ENCODE results near the gene NARF. TPM values are rescaled to one million over a fixed set of nuclear protein-coding genes. Genes with fewer than 3 reads are reported as not detected.
"Not testable (repeated sequence)": the region's sequence is repeated elsewhere in the genome, so short reads cannot be mapped to it uniquely, and the experiment has no call there.

NARF gene
- total RNA-seq, 1 donor from 2014 or later, result 64.4 TPM

GRCh38 chr17:82539076-82539475, 80.5 kb downstream of the NARF start:
- not testable (repeated sequence) for H3K27ac Mint-ChIP-seq (ENCODE audit: unreplicated experiment); H3K27me3 Mint-ChIP-seq (ENCODE audit: low read depth, unreplicated experiment); H3K9me3 Mint-ChIP-seq (ENCODE audit: unreplicated experiment); DNase-seq (ENCODE audit: low read depth); H3K9ac ChIP-seq (ENCODE audit: low read length); H3K4me2 ChIP-seq (ENCODE audit: low read length); H3K9me3 ChIP-seq (ENCODE audit: insufficient read depth, low read depth, low read length); H3K4me3 ChIP-seq (ENCODE audit: insufficient read depth, low read depth, low read length); H3K27ac ChIP-seq (ENCODE audit: low read depth, low read length); H2AFZ ChIP-seq (ENCODE audit: low read depth, low read length); H3K4me3 Mint-ChIP-seq (ENCODE audit: unreplicated experiment); H3K36me3 Mint-ChIP-seq (ENCODE audit: low read depth, unreplicated experiment); FAIRE-seq; H3K36me3 ChIP-seq (ENCODE audit: insufficient read depth, low read length); H3K27me3 ChIP-seq (ENCODE audit: insufficient read depth, low read length)
- Histone ChIP-seq H3K79me2 (ENCODE audit: insufficient read depth, low read length) (peaks cover 98% of the 10 kb centered on the region), H3K4me1 (ENCODE audit: insufficient read depth, low read length) (peaks cover 19% of the 10 kb centered on the region), H4K20me1 (ENCODE audit: insufficient read depth, low read length) (peaks cover 92% of the 10 kb centered on the region)
- peaks cover 44% of the 10 kb centered on the region for H3K4me1 Mint-ChIP-seq (ENCODE audit: low read depth, unreplicated experiment)

Other genes starting within 250 kb of the NARF start
- 19.9 and 20.4 TPM in 2 replicates for gene CCDC57, start 245.9 kb upstream of the NARF start, total RNA-seq
- 292 and 385 TPM in 2 replicates for gene SLC16A3, start 229.7 kb upstream of the NARF start, total RNA-seq
- gene CSNK1D, start 185.0 kb upstream of the NARF start, total RNA-seq, result 146 and 153 TPM in 2 replicates
- gene CD7, start 141.1 kb upstream of the NARF start, total RNA-seq, result 0.18 and 0.24 TPM in 2 replicates
- 0.27 TPM in 1 of 2 replicates, not detected in the other for gene SECTM1, start 125.0 kb upstream of the NARF start, total RNA-seq
- not detected in 2 replicates for gene TEX19, start 99.5 kb upstream of the NARF start, total RNA-seq
- gene UTS2R, start 87.0 kb upstream of the NARF start, total RNA-seq, result not detected in 2 replicates
- gene HEXD, start 40.4 kb upstream of the NARF start, total RNA-seq, result 11.1 and 15.0 TPM in 2 replicates
- 20.9 and 21.3 TPM in 2 replicates for gene OGFOD3, start 40.2 kb upstream of the NARF start, total RNA-seq
- gene CYBC1, start 8.0 kb upstream of the NARF start, total RNA-seq, result 67.3 and 68.1 TPM in 2 replicates
- 57.9 and 68.0 TPM in 2 replicates for gene FOXK2, start 61.0 kb downstream of the NARF start, total RNA-seq
- gene WDR45B, start 189.7 kb downstream of the NARF start, total RNA-seq, result 74.3 and 75.4 TPM in 2 replicates
- 15.8 and 17.5 TPM in 2 replicates for gene RAB40B, start 240.0 kb downstream of the NARF start, total RNA-seq